K562 (cell line): ENCODE data around the gene MAPK8IP2. TPM values are rescaled to one million over a fixed set of nuclear protein-coding genes. Genes with fewer than 3 reads are reported as not detected.

Source experiments
- ATAC-seq: fragments of 200-7000 bp; cut with Tn5 transposase; 3 replicates; pipeline ENCODE4 v1.9.1; 2020; ENCODE audit warnings: moderate library complexity
- BruUV-seq: library from RNA; stranded (reverse); fragments of 400-500 nt; replicated peaks from 2 replicates; lab custom pipeline; 2021; lab: Mats Ljungman, UMichigan
- CTCF ChIA-PET: fragments of 300-600 bp; formaldehyde crosslinking; extraction: SDS; loops from one replicate; lab custom pipeline; 2021; ENCODE audit warnings: low intra/inter-chr PET ratio; lab: Yijun Ruan, JAX
- POLR2A ChIA-PET: fragments of 300-600, 350-650 bp; sonication (Branson Sonifier 250); formaldehyde crosslinking; extraction: SDS; loops from one replicate; lab custom pipeline; 2021; ENCODE audit warnings: antibody characterized with exemption, inconsistent platforms; lab: Yijun Ruan, JAX
- DNase-seq, 4 experiments: peaks; one replicate each; pipeline versions ENCODE4 v3.0.0 to v3.0.0-alpha.2; 2011 to 2018; ENCODE audit warnings: low spot score in 3 of 4, mixed read lengths in 3 of 4; ENCODE audit errors: extremely low read depth in 1 of 4
- FAIRE-seq: peaks from 2 replicates; lab custom pipeline; 2011; peaks lifted over from hg19 to GRCh38; lab: Jason Lieb, UNC
- H2AFZ ChIP-seq: 2 replicates; pipeline ENCODE4 v1.6.0; 2011; ENCODE audit warnings: low read depth, low read length, control low read depth, inconsistent platforms
- H3K27ac ChIP-seq: fragments of 200-600 bp; 3 replicates; pipeline ENCODE4 v1.8.0; 2011; ENCODE audit warnings: low read depth, mild to moderate bottlenecking, control low read depth, inconsistent platforms, low read length, moderate library complexity, mixed read lengths; ENCODE audit errors: extremely low read depth
- H3K27me3 ChIP-seq, 2 experiments: fragments of 300-600 bp in 1 of 2; 2 replicates in 1 of 2; 3 replicates in 1 of 2; pipeline versions ENCODE4 v1.6.0 to v1.8.0; 2011; ENCODE audit warnings: inconsistent platforms in 2 of 2, low read length in 2 of 2, mild to moderate bottlenecking in 1 of 2, mixed read lengths in 1 of 2, moderate library complexity in 1 of 2; ENCODE audit not compliant: control insufficient read depth in 2 of 2, insufficient read depth in 2 of 2
- H3K36me3 ChIP-seq: fragments of 300-600 bp; 3 replicates; pipeline ENCODE4 v1.8.0; 2011; ENCODE audit warnings: mild to moderate bottlenecking, low read length, inconsistent platforms; ENCODE audit not compliant: control insufficient read depth, insufficient read depth
- H3K4me1 ChIP-seq, 2 experiments: fragments of 200-600 bp in 1 of 2; replicated peaks in 1 of 2; 2 replicates in 1 of 2; 3 replicates in 1 of 2; pipeline versions ENCODE4 v1.5.1 to v1.8.0; 2011; ENCODE audit warnings: inconsistent platforms in 2 of 2, low read length in 2 of 2, mild to moderate bottlenecking in 1 of 2, mixed read lengths in 1 of 2, moderate library complexity in 1 of 2; ENCODE audit not compliant: control insufficient read depth in 2 of 2, insufficient read depth in 2 of 2
- H3K4me2 ChIP-seq: 2 replicates; pipeline ENCODE4 v1.6.1; 2011; ENCODE audit warnings: low read length, control low read depth, inconsistent platforms, mixed read lengths; ENCODE audit not compliant: insufficient read depth
- H3K4me3 ChIP-seq: fragments of 200-600 bp; sonication (generic), shearing (Covaris generic); 2 replicates; pipeline ENCODE4 v1.5.1; 2016; ENCODE audit warnings: control low read depth, inconsistent platforms
- H3K79me2 ChIP-seq: fragments of 200-600 bp; 3 replicates; pipeline ENCODE4 v1.8.0; 2011; ENCODE audit warnings: low read length, inconsistent platforms; ENCODE audit not compliant: control insufficient read depth, insufficient read depth
- H3K9ac ChIP-seq, 2 experiments: 2 replicates each; pipeline versions ENCODE4 v1.6.0 to v1.6.1; 2011; ENCODE audit warnings: low read depth in 2 of 2, low read length in 2 of 2, control low read depth in 1 of 2, inconsistent platforms in 1 of 2, mild to moderate bottlenecking in 1 of 2, mixed read lengths in 1 of 2; ENCODE audit not compliant: insufficient read depth in 1 of 2
- H3K9me1 ChIP-seq: one replicate; pipeline ENCODE4 v1.6.0; 2011; ENCODE audit warnings: inconsistent platforms, mild to moderate bottlenecking, low read length, moderate library complexity; ENCODE audit not compliant: control insufficient read depth, insufficient read depth
- H3K9me3 ChIP-seq: replicated peaks from 2 replicates; pipeline ENCODE4 v1.5.1; 2011; ENCODE audit warnings: low read depth, low read length, inconsistent platforms; ENCODE audit not compliant: control insufficient read depth, insufficient read depth
- H4K20me1 ChIP-seq: replicated peaks from 2 replicates; pipeline ENCODE4 v1.6.1; 2011; ENCODE audit warnings: low read length, inconsistent platforms, mixed read lengths; ENCODE audit not compliant: control insufficient read depth, insufficient read depth
- CHD4 ChIP-seq: fragments of 200-600 bp; sonication (generic); IDR thresholded peaks from 3 replicates; pipeline ENCODE4 v1.6.1; 2012; ENCODE audit warnings: low read depth, mild to moderate bottlenecking, mixed read lengths, low read length, inconsistent platforms; ENCODE audit not compliant: insufficient read depth, insufficient replicate concordance, poor library complexity, severe bottlenecking
- GABPA ChIP-seq: fragments of 200-800 bp; sonication (Bioruptor generic); conservative IDR thresholded peaks from 2 replicates; pipeline ENCODE4 v1.6.1; 2016; ENCODE audit warnings: low read depth, missing genetic modification characterization, missing compliant biosample characterization
- GABPB1 ChIP-seq: sonication (generic); formaldehyde crosslinking; IDR thresholded peaks from 2 replicates; pipeline ENCODE4 v1.8.0; 2022; ENCODE audit warnings: mild to moderate bottlenecking, missing genetic modification reagents
- GATAD2A ChIP-seq: fragments of 450-650 bp; IDR thresholded peaks from 2 replicates; pipeline ENCODE4 v1.6.1; 2017
- KDM2B ChIP-seq: fragments of 250-450 bp; sonication (Bioruptor Pico); IDR thresholded peaks from 2 replicates; pipeline ENCODE4 v1.8.0; 2021; ENCODE audit warnings: mild to moderate bottlenecking, moderate library complexity
- MCM2 ChIP-seq: fragments of 450-650 bp; IDR thresholded peaks from 2 replicates; pipeline ENCODE4 v1.6.1; 2017; ENCODE audit warnings: low read depth, mild to moderate bottlenecking
- MTF1 ChIP-seq: fragments of 250-450 bp; sonication (Bioruptor Pico); IDR thresholded peaks from 2 replicates; pipeline ENCODE4 v1.9.0; 2021; ENCODE audit warnings: moderate library complexity, mild to moderate bottlenecking, inconsistent platforms, borderline replicate concordance
- NFYB ChIP-seq: IDR thresholded peaks from 2 replicates; pipeline ENCODE4 v1.6.1; 2011; ENCODE audit warnings: mild to moderate bottlenecking, moderate library complexity; ENCODE audit not compliant: insufficient read length; ENCODE audit errors: extremely low read depth
- NR2C2 ChIP-seq, 2 experiments: fragments of 200-800 bp in 1 of 2; sonication (Bioruptor generic) in 1 of 2; sonication (generic) in 1 of 2; formaldehyde crosslinking in 1 of 2; IDR thresholded peaks; 2 replicates each; pipeline versions ENCODE4 v1.6.1 to v1.8.0; 2016 to 2022; ENCODE audit warnings: mild to moderate bottlenecking in 1 of 2, missing compliant biosample characterization in 1 of 2, missing genetic modification characterization in 1 of 2, missing genetic modification reagents in 1 of 2
- NRF1 ChIP-seq, 2 experiments: fragments of 450-650 bp; IDR thresholded peaks in 1 of 2; conservative IDR thresholded peaks in 1 of 2; 2 replicates each; pipeline ENCODE4 v1.6.1; 2014; ENCODE audit warnings: mild to moderate bottlenecking in 2 of 2
- RFX1 ChIP-seq: fragments of 450-650 bp; IDR thresholded peaks from 2 replicates; pipeline ENCODE4 v1.6.1; 2016; ENCODE audit warnings: mild to moderate bottlenecking, moderate library complexity
- SAP30 ChIP-seq: fragments of 200-600 bp; sonication (generic); IDR thresholded peaks from 2 replicates; pipeline ENCODE4 v1.6.1; 2012; ENCODE audit warnings: borderline replicate concordance, low read depth, mild to moderate bottlenecking, moderate library complexity, low read length, control low read depth, inconsistent platforms; ENCODE audit not compliant: insufficient read depth, poor library complexity, severe bottlenecking
- SP1 ChIP-seq: sonication (generic); formaldehyde crosslinking; IDR thresholded peaks from 2 replicates; pipeline ENCODE4 v1.8.1; 2022; ENCODE audit warnings: mild to moderate bottlenecking, missing genetic modification reagents
- STAG1 ChIP-seq: sonication (generic); formaldehyde crosslinking; IDR thresholded peaks from 2 replicates; pipeline ENCODE4 v1.5.0; 2020; ENCODE audit warnings: missing genetic modification reagents, borderline replicate concordance
- TAF1 ChIP-seq: IDR thresholded peaks from 2 replicates; pipeline ENCODE4 v1.6.1; 2011; ENCODE audit warnings: mild to moderate bottlenecking, low read length, moderate library complexity; ENCODE audit not compliant: insufficient read depth, control insufficient read depth, severe bottlenecking; ENCODE audit errors: extremely low read depth
- WHSC1 ChIP-seq: IDR thresholded peaks from one replicate; pipeline ENCODE4 v1.6.1; 2012; ENCODE audit warnings: low read length, control low read depth, inconsistent platforms
- ZNF212 ChIP-seq: fragments of 450-650 bp; formaldehyde crosslinking; IDR thresholded peaks from 2 replicates; pipeline ENCODE4 v1.4.0; 2020; ENCODE audit warnings: mild to moderate bottlenecking
- ZNF224 ChIP-seq: sonication (generic); formaldehyde crosslinking; IDR thresholded peaks from 2 replicates; pipeline ENCODE4 v1.8.0; 2022; ENCODE audit warnings: mild to moderate bottlenecking, missing genetic modification reagents
- ZNF785 ChIP-seq: fragments of 250-450 bp; sonication (Bioruptor Pico); IDR thresholded peaks from 2 replicates; pipeline ENCODE4 v1.4.0; 2020; ENCODE audit warnings: mild to moderate bottlenecking
- ZSCAN29 ChIP-seq: fragments of 450-650 bp; IDR thresholded peaks from 2 replicates; pipeline ENCODE4 v1.6.1; 2017
- whole genome bisulfite sequencing: fragments of 100-300 bp; shearing (Covaris generic); methylation state at CpG from one replicate; pipeline ENCODE4 v1.1.6; 2016; ENCODE audit warnings: low coverage, mixed read lengths; ENCODE audit not compliant: insufficient coverage; ENCODE audit errors: missing lambda C conversion rate; 5-methylcytosine and 5-hydroxymethylcytosine counted together
- in situ Hi-C: fragments of 300-500 bp; cut with MboI; formaldehyde crosslinking; loops from 4 replicates; pipeline ENCODE4 v1.15.0; 2018; ENCODE audit warnings: inconsistent platforms, mixed read lengths
- intact Hi-C: fragments of 100-400 bp; cut with micrococcal nuclease; formaldehyde crosslinking; loops from 2 replicates; pipeline ENCODE4 v1.14.2; 2022
- polyA plus RNA-seq, 8 experiments: library from polyadenylated mRNA; depleted of rRNA in 4 of 8; stranded (reverse) in 5 of 8; unstranded in 3 of 8; fragments of >200 nt; fragmentation: Nextera tagmentation in 2 of 8; fragmentation: Illumina TruSeq in 1 of 8; extraction: Ambion mirVana in 2 of 8; extraction: Trizol in 1 of 8; gene quantifications; 2 replicates each; pipeline versions ENCODE4 v1.2.1 to v1.2.3, GENCODE V29; 2011 to 2014; ENCODE audit warnings: inconsistent platforms in 1 of 8, missing spikeins in 1 of 8
- total RNA-seq, 7 experiments: library from RNA; depleted of rRNA in 6 of 7; stranded (reverse); fragments of >200 nt in 6 of 7; fragmentation: Illumina TruSeq in 2 of 7; extraction: Trizol in 2 of 7; gene quantifications; 2 replicates each; pipeline versions ENCODE4 v1.2.1 to v1.2.3, GENCODE V29; 2011 to 2021; ENCODE audit warnings: low replicate concordance in 1 of 7

MAPK8IP2 gene
- total and polyA plus RNA-seq, 9 of the 15 experiments (the other 6 are each of a cell fraction or from before 2014, with no cell fraction given) = 0.01 to 0.47 (median 0.07) TPM; not detected in 2

GRCh38 chr22:50626850-50627641 lies 26.5 kb downstream of the MAPK8IP2 start (continued):
- no peak for TF ChIP-seq CHD4
- no peak for TF ChIP-seq SP1
- no peak for TF ChIP-seq STAG1 (CRISPR knock-in tag)

- ATAC-seq (peak; percentile 98), FAIRE-seq (no peak), DNase-seq (peak; percentile 79 to 85 (median 80))
- in situ Hi-C loops = no loop called here
- Histone ChIP-seq H3K4me3 (peak within 1 kb of the TSS; percentile 76), H3K4me1 (peaks cover 5 to 42% of the 10 kb centered on the region in 2 experiments; a peak in 4 of 5 replicates), H3K4me2 (peak within 1 kb of the TSS; percentile 91), H3K36me3 (no peaks in the 10 kb centered on the region), H3K27ac (peak within 1 kb of the TSS; percentile 49), H3K9ac (peak within 1 kb of the TSS; percentile 64 to 92), H3K9me3 (no peaks in the 10 kb centered on the region), H3K27me3 (no peaks in the 10 kb centered on the region), H3K9me1 (no peaks in the 10 kb centered on the region), H3K79me2 (no peaks in the 10 kb centered on the region; the same call in 2 of the 3 replicates), H2AFZ (peak within 1 kb of the TSS; percentile 89), H4K20me1 (no peaks in the 10 kb centered on the region)
- BruUV-seq = TSS peak; percentile 62
- ChIA-PET CTCF (no interaction called here), POLR2A (interaction anchor here (0.6 to 1.0 kb wide), 4 partner anchors 13 to 82 kb away, joined by 3 to 4 read pairs (median 3); partner anchors contain the start of gene KLHDC7B)
- intact Hi-C loops = no loop called here
- WGBS = under 1% methylated on average over 23 of the region's 88 CpGs
- peak; percentile 82 to 84 for TF ChIP-seq NRF1 (conservative IDR thresholded peaks at IDR 0.05 in 1 of 2, IDR thresholded peaks at IDR 0.05 in 1 of 2)
- peak; percentile 41 for TF ChIP-seq TAF1
- no peak for TF ChIP-seq NFYB
- TF ChIP-seq GABPA = peak; percentile 65
- peak; percentile 50 for TF ChIP-seq SAP30
- TF ChIP-seq ZSCAN29 = no peak
- no peak for TF ChIP-seq ZNF785
- TF ChIP-seq GATAD2A = no peak
- TF ChIP-seq MTF1 (CRISPR knock-in tag) = no peak
- TF ChIP-seq NR2C2 (CRISPR knock-in tag; IDR thresholded peaks at IDR 0.05) = peak; percentile 84
- peak; percentile 98 for TF ChIP-seq NR2C2 (tag; IDR thresholded peaks at IDR 0.05)
- TF ChIP-seq WHSC1 = no peak
- no peak for TF ChIP-seq MCM2
- no peak for TF ChIP-seq ZNF224 (CRISPR knock-in tag)
- no peak for TF ChIP-seq ZNF212 (CRISPR knock-in tag)
- TF ChIP-seq KDM2B (CRISPR knock-in tag) = 0 out of 2 replicates have a peak, but pooled peaks have one; percentile 38
- TF ChIP-seq RFX1 = no peak
- TF ChIP-seq GABPB1 (CRISPR knock-in tag) = peak; percentile 14; the same call in 1 of the 2 replicates
Measured at GRCh38 chr22:50627642-50628542, 27.3 kb downstream of the MAPK8IP2 start, which contains the start of gene ARSA. Gene ARSA (minus strand): TSS chr22:50628152. CDS start chr22:50627779, 373 bp downstream.
